GM18868 (cell line): Measurements from ENCODE around the gene CYP1A2.
"Not testable (repeated sequence)": the region's sequence is repeated elsewhere in the genome, so short reads cannot be mapped to it uniquely, and the experiment has no call there.

Experiments used
- ATAC-seq: cut with Tn5 transposase; IDR thresholded peaks from one replicate; pipeline ENCODE4 v1.9.1; 2021; ENCODE audit warnings: mild to moderate bottlenecking, moderate library complexity; ENCODE audit not compliant: unreplicated experiment

CYP1A2 gene

GRCh38 chr15:74735305-74735704 is 13.3 kb upstream of the CYP1A2 start:
- ATAC-seq = no peak

- not testable (repeated sequence) for ATAC-seq
Observed at GRCh38 chr15:74738239-74738638, 10.4 kb upstream of the CYP1A2 start.

GRCh38 chr15:74742422-74742821 is 6.2 kb upstream of the CYP1A2 start:
- ATAC-seq = no peak

GRCh38 chr15:74746389-74746788 is 2.3 kb upstream of the CYP1A2 start:
- ATAC-seq = no peak

- ATAC-seq = no peak
Observed at GRCh38 chr15:74749832-74750231, 1.2 kb downstream of the CYP1A2 start.

GRCh38 chr15:74750751-74751150 is 2.1 kb downstream of the CYP1A2 start:
- no peak for ATAC-seq

- ATAC-seq = no peak
Observed at GRCh38 chr15:74752011-74752410, 3.4 kb downstream of the CYP1A2 start.

GRCh38 chr15:74752531-74752930 is 3.9 kb downstream of the CYP1A2 start:
- ATAC-seq = no peak

GRCh38 chr15:74754593-74755215 is 6.1 kb downstream of the CYP1A2 start:
- ATAC-seq = no peak

- ATAC-seq = no peak
Observed at GRCh38 chr15:74758736-74759135, 10.1 kb downstream of the CYP1A2 start.

GRCh38 chr15:74762791-74763150 is 14.1 kb downstream of the CYP1A2 start:
- ATAC-seq = no peak

GRCh38 chr15:74763416-74763815 is 14.8 kb downstream of the CYP1A2 start:
- ATAC-seq = no peak

GRCh38 chr15:74767167-74768098 is 18.8 kb downstream of the CYP1A2 start:
- no peak for ATAC-seq

- no peak for ATAC-seq
Observed at GRCh38 chr15:74768099-74768770, 19.6 kb downstream of the CYP1A2 start.

GRCh38 chr15:74768771-74769342 is 20.2 kb downstream of the CYP1A2 start:
- no peak for ATAC-seq

GRCh38 chr15:74769463-74770025 is 20.9 kb downstream of the CYP1A2 start:
- no peak for ATAC-seq

- ATAC-seq = no peak
Observed at GRCh38 chr15:74770211-74770903, 21.7 kb downstream of the CYP1A2 start.

- no peak for ATAC-seq
Observed at GRCh38 chr15:74773329-74773728, 24.7 kb downstream of the CYP1A2 start.

GRCh38 chr15:74773731-74774252 is 25.1 kb downstream of the CYP1A2 start:
- ATAC-seq = no peak

GRCh38 chr15:74775132-74775562 is 26.5 kb downstream of the CYP1A2 start:
- no peak for ATAC-seq
